ENCODE data around the gene OCA2. TPM values are rescaled to one million over a fixed set of nuclear protein-coding genes. Genes with fewer than 3 reads are reported as not detected.
"Not testable (repeated sequence)": the region's sequence is repeated elsewhere in the genome, so short reads cannot be mapped to it uniquely, and the experiment has no call there.

Gene OCA2
- total RNA-seq, 2 experiments from 2014 or later = not detected

DNA sequence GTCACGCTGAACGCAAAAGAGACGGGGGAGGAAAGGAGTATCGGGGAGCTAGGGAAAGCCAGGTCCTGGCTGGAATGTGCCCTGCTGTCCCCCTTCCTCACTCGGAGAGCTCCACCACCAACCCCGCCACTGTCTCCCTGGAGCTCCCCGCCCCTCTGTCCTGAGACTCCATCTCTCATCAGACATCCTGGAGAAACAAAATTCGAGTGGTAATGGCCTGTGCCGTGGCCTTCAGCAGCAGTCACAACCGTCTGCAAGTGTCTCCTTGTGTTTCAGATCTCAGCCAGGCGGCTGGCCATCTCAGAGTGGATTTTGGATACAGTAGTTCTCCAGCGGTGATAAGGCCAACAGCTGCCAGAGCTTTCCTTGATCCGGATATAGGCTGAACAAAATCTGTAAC is 76.9 kb downstream of the OCA2 start:
- Mint-ChIP-seq H3K36me3 (ENCODE audit: low read depth) (no peaks in the 10 kb centered on the region), H3K9me3 (no peaks in the 10 kb centered on the region), H3K27ac (no peak overlapping the region), H3K27me3 (ENCODE audit: low read depth) (peaks cover 10% of the 10 kb centered on the region), H3K4me3 (no peak overlapping the region), H3K4me1 (ENCODE audit: low read depth) (no peaks in the 10 kb centered on the region)
- intact Hi-C loops (cut with micrococcal nuclease) = no loop called here
- no peak for DNase-seq
- CTCF ChIA-PET = interaction anchor here (1.3 to 1.7 kb wide), 3 partner anchors 26 to 104 kb away, joined by 3 to 4 read pairs (median 3); no protein-coding TSS in a partner anchor

DNA sequence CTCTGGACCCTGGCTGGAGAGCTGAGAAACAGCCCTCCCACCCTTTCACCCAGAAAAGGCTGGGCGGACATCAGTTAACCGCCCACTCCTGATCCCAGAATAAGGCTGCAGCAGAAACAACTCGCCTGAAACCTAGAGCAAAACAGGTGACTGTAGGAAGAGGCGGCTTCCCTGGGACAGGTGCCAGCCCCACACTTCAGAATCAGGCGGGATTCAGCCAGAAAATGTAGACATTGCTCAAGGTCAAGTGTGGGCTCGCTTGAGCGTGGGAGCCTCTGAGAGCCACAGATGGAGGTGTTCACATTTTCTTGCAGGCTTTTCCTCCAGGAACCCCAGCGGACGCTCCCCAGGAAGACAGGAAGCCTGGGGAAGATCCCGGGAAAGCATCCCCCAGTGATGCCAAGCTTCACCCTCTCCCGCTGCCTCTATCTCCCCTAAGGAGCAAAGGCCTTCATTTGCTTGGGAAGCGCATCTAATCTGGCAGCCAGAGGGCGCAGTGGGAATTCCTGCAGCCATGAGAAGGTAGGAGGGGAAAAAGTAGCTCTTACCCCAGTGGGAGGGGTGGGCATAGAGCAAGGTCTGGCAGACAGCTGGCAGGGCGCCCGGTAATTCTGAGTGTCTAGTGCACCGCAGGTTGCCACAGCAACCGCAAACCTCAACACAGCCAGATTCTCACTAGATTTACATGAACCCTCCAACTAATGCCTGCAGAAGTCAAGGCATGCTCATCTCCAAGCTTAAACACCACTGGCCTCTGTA is 77.7 kb downstream of the OCA2 start:
- CTCF ChIA-PET = interaction anchor here (0.7 to 1.5 kb wide), 3 partner anchors 36 to 1999 kb away, joined by 3 to 4 read pairs (median 3); no protein-coding TSS in a partner anchor
- intact Hi-C loops (cut with micrococcal nuclease) = no loop called here
- Mint-ChIP-seq H3K4me1 (ENCODE audit: low read depth) (no peaks in the 10 kb centered on the region), H3K36me3 (ENCODE audit: low read depth) (no peaks in the 10 kb centered on the region), H3K27me3 (ENCODE audit: low read depth) (peaks cover 10% of the 10 kb centered on the region), H3K27ac (no peak overlapping the region), H3K9me3 (no peaks in the 10 kb centered on the region), H3K4me3 (no peak overlapping the region)
- peak; percentile 23 for DNase-seq

GRCh38 chr15:28020644-28021043 is 78.5 kb downstream of the OCA2 start:
- CTCF ChIA-PET = interaction anchor here (1.5 kb wide), 1 partner anchor 106 kb away, joined by 3 read pairs; no protein-coding TSS in a partner anchor
- peaks cover 10% of the 10 kb centered on the region for H3K27me3 Mint-ChIP-seq (ENCODE audit: low read depth)
- no peaks in the 10 kb centered on the region for H3K36me3 Mint-ChIP-seq (ENCODE audit: low read depth)
- H3K9me3 Mint-ChIP-seq = no peaks in the 10 kb centered on the region
- H3K4me1 Mint-ChIP-seq (ENCODE audit: low read depth) = no peaks in the 10 kb centered on the region
- no peak overlapping the region for H3K27ac Mint-ChIP-seq
- intact Hi-C loops (cut with micrococcal nuclease) = no loop called here
- no peak for DNase-seq
- H3K4me3 Mint-ChIP-seq = no peak overlapping the region

GRCh38 chr15:28019594-28020309 is 79.4 kb downstream of the OCA2 start:
- Mint-ChIP-seq H3K4me1 (ENCODE audit: low read depth) (no peaks in the 10 kb centered on the region), H3K4me3 (no peak overlapping the region), H3K27ac (no peak overlapping the region), H3K9me3 (no peaks in the 10 kb centered on the region), H3K36me3 (ENCODE audit: low read depth) (no peaks in the 10 kb centered on the region), H3K27me3 (ENCODE audit: low read depth) (peaks cover 10% of the 10 kb centered on the region)
- CTCF ChIA-PET = no interaction called here
- DNase-seq = no peak
- intact Hi-C loops (cut with micrococcal nuclease) = no loop called here

DNA sequence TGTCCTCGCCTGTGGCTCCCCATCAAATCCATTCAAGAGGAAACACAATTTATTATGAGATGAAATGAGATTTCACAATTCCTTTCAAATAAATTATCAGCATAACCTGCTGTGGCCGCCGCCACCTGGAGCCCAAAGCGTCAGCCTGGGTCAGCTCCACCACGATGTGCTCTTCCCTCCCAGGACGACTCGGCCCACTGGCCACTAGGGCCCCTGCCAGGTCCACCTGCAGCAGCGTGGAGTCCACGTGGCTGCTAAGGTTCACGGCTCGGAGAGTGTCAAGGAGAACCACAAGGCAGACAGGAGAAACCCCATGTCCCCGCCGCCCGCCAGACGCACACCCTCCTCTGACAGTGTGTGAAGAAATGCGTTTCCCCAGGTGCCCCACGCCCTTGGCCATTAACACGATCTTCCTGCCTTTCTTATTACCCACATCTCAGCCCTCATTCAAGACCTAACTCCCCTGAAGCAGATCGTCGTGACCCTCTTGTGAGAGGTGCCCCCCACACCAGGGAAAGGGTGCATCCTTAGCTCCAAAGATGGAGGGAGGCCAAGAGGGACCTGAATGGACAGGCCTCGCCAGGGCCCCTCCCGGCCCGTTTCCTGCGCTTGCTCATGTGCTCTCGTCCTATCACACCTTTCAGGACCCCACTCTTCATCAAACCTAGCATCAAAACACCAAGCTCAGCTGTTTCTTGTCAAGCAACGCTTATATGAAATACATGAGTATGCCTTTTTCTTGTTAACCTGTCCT is 80.6 kb downstream of the OCA2 start:
- CTCF ChIA-PET = no interaction called here
- H3K36me3 Mint-ChIP-seq (ENCODE audit: low read depth) = no peaks in the 10 kb centered on the region
- H3K27me3 Mint-ChIP-seq (ENCODE audit: low read depth) = peaks cover 10% of the 10 kb centered on the region
- DNase-seq = no peak
- intact Hi-C loops (cut with micrococcal nuclease) = no loop called here
- no peak overlapping the region for H3K27ac Mint-ChIP-seq
- no peak overlapping the region for H3K4me3 Mint-ChIP-seq
- no peaks in the 10 kb centered on the region for H3K4me1 Mint-ChIP-seq (ENCODE audit: low read depth)
- no peaks in the 10 kb centered on the region for H3K9me3 Mint-ChIP-seq

- no peaks in the 10 kb centered on the region for H3K36me3 Mint-ChIP-seq (ENCODE audit: low read depth)
- DNase-seq = no peak
- H3K27me3 Mint-ChIP-seq (ENCODE audit: low read depth) = peaks cover 10% of the 10 kb centered on the region
- H3K9me3 Mint-ChIP-seq = no peaks in the 10 kb centered on the region
- intact Hi-C loops (cut with micrococcal nuclease) = no loop called here
- no peaks in the 10 kb centered on the region for H3K4me1 Mint-ChIP-seq (ENCODE audit: low read depth)
- H3K27ac Mint-ChIP-seq = no peak overlapping the region
- CTCF ChIA-PET = no interaction called here
- no peak overlapping the region for H3K4me3 Mint-ChIP-seq
These were observed 81.6 kb downstream of the OCA2 start for GRCh38 chr15:28017423-28017924.

- Mint-ChIP-seq H3K4me1 (ENCODE audit: low read depth) (no peaks in the 10 kb centered on the region), H3K4me3 (no peak overlapping the region), H3K27ac (no peak overlapping the region), H3K36me3 (ENCODE audit: low read depth) (no peaks in the 10 kb centered on the region), H3K9me3 (no peaks in the 10 kb centered on the region), H3K27me3 (ENCODE audit: low read depth) (peaks cover 10% of the 10 kb centered on the region)
- CTCF ChIA-PET = no interaction called here
- no peak for DNase-seq
- intact Hi-C loops (cut with micrococcal nuclease) = no loop called here
These were observed 83.3 kb downstream of the OCA2 start for GRCh38 chr15:28015855-28016254.

DNA sequence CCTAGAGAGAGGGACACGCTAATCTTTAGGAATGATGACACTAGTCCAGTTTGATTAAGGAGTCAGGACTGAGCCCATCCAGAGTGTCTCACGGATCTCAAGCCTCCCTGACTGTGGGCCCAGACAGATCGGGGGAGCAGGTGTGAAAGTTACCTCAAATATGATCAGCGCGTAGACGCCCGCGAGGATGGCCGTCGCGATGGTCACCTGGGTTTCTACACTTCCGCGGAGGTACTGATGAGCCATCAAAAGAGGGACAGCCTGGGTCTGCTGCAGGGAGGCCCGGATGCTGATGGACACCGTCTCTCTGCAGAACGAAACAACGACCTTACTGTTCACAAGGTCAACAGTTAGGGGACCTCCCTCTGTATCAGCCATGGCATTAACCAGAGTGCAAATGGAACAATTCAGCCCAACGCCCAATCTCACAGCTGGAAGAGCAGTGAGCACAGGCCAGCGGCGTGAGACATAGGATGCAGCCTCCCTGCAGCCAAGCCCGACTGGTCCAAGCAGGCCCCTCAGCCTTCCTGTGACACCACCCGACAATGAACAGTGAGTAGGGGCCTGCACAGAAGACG is 84.4 kb downstream of the OCA2 start:
- Mint-ChIP-seq H3K4me1 (ENCODE audit: low read depth) (no peaks in the 10 kb centered on the region), H3K4me3 (no peak overlapping the region), H3K9me3 (no peaks in the 10 kb centered on the region), H3K36me3 (ENCODE audit: low read depth) (no peaks in the 10 kb centered on the region), H3K27me3 (ENCODE audit: low read depth) (peaks cover 4% of the 10 kb centered on the region), H3K27ac (no peak overlapping the region)
- CTCF ChIA-PET = no interaction called here
- intact Hi-C loops (cut with micrococcal nuclease) = no loop called here
- no peak for DNase-seq

GRCh38 chr15:28013976-28014375 is 85.1 kb downstream of the OCA2 start:
- no peaks in the 10 kb centered on the region for H3K36me3 Mint-ChIP-seq (ENCODE audit: low read depth)
- intact Hi-C loops (cut with micrococcal nuclease) = no loop called here
- DNase-seq = no peak
- H3K4me1 Mint-ChIP-seq (ENCODE audit: low read depth) = no peaks in the 10 kb centered on the region
- H3K9me3 Mint-ChIP-seq = no peaks in the 10 kb centered on the region
- no peak overlapping the region for H3K27ac Mint-ChIP-seq
- no peak overlapping the region for H3K4me3 Mint-ChIP-seq
- H3K27me3 Mint-ChIP-seq (ENCODE audit: low read depth) = peaks cover 3% of the 10 kb centered on the region
- CTCF ChIA-PET = no interaction called here

GRCh38 chr15:28013480-28013879 is 85.6 kb downstream of the OCA2 start:
- DNase-seq = no peak
- no peaks in the 10 kb centered on the region for H3K36me3 Mint-ChIP-seq (ENCODE audit: low read depth)
- no peaks in the 10 kb centered on the region for H3K4me1 Mint-ChIP-seq (ENCODE audit: low read depth)
- CTCF ChIA-PET = no interaction called here
- H3K4me3 Mint-ChIP-seq = no peak overlapping the region
- intact Hi-C loops (cut with micrococcal nuclease) = no loop called here
- no peak overlapping the region for H3K27ac Mint-ChIP-seq
- no peaks in the 10 kb centered on the region for H3K9me3 Mint-ChIP-seq
- no peaks in the 10 kb centered on the region for H3K27me3 Mint-ChIP-seq (ENCODE audit: low read depth)

DNA sequence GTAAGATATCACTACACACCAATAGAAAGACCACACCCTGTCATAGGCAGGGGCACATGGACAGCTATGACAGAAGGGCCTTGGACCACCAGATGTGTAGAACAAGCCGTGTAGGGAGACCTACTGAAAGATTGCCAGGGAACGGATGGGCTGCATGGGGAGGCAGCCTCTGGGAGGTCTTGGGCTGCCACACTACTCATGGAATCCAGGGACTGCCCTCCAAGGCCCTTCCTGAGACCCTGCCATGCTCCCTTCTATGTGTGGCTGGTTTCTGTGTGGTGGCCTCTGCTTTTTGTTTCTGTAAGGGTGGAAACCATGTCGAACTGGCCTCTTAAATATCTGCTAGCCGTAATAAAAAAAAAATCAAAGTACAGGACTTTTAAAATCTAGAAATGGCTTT is 86.9 kb downstream of the OCA2 start:
- no peaks in the 10 kb centered on the region for H3K9me3 Mint-ChIP-seq
- DNase-seq = no peak
- intact Hi-C loops (cut with micrococcal nuclease) = no loop called here
- no peaks in the 10 kb centered on the region for H3K4me1 Mint-ChIP-seq (ENCODE audit: low read depth)
- H3K27me3 Mint-ChIP-seq (ENCODE audit: low read depth) = no peaks in the 10 kb centered on the region
- CTCF ChIA-PET = no interaction called here
- H3K27ac Mint-ChIP-seq = no peak overlapping the region
- no peaks in the 10 kb centered on the region for H3K36me3 Mint-ChIP-seq (ENCODE audit: low read depth)
- H3K4me3 Mint-ChIP-seq = no peak overlapping the region

DNA sequence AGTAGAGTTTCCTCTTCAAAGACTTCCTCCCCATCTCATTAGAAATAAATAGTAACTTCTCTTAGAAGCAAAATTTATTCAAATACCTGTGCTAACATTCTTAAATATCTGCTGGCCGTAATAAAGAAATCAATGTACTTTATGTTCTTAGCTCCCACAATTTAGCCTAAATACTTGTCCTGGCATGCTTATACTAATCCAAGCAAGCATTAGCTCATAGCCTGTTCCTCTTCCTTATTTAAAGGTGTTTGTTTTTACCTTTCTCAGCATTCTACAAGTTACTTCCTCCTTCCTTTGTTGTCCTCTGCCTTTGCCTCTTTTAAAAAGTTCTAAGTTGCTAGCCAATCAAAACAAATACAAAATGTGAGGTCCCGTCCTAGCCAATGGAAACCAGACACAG is 90.9 kb downstream of the OCA2 start:
- H3K27me3 Mint-ChIP-seq (ENCODE audit: low read depth); intact Hi-C loops (cut with micrococcal nuclease); DNase-seq; H3K9me3 Mint-ChIP-seq; CTCF ChIA-PET; H3K27ac Mint-ChIP-seq; H3K4me3 Mint-ChIP-seq; H3K36me3 Mint-ChIP-seq (ENCODE audit: low read depth); H3K4me1 Mint-ChIP-seq (ENCODE audit: low read depth): not testable (repeated sequence)

Data from activated naive CD4-positive, alpha-beta T cell treated with anti-CD3 and anti-CD28 coated beads for 36 hours (primary cell).